Gastroesophageal sphincter (tissue), 4 donors: Measurements from ENCODE around the gene KIF26B. TPM values are rescaled to one million over a fixed set of nuclear protein-coding genes. Genes with fewer than 3 reads are reported as not detected.

Experiments used
- ATAC-seq: fragments of 150-250 bp; one replicate; pipeline ENCODE4 v1.9.1; 2016; ENCODE audit warnings: mild to moderate bottlenecking, moderate library complexity
- H3K27ac ChIP-seq, 4 donors: fragments of 200-600 bp; sonication (generic) in 3 of 4; 1 replicate in 3 of 4; 2 replicates in 1 of 4; pipeline ENCODE4 v1.5.1; 2016 to 2019
- H3K27me3 ChIP-seq: fragments of 200-600 bp; sonication (generic); one replicate; pipeline ENCODE4 v1.5.1; 2019
- H3K36me3 ChIP-seq, 2 donors: fragments of 200-600 bp; sonication (generic); one replicate each; pipeline ENCODE4 v1.5.1; 2019; ENCODE audit warnings: control low read depth in 1 of 2
- H3K4me1 ChIP-seq, 3 donors: fragments of 200-600 bp; sonication (generic); 1 replicate in 2 of 3; 2 replicates in 1 of 3; pipeline ENCODE4 v1.5.1; 2016 to 2019; ENCODE audit warnings: control low read depth in 2 of 3
- H3K4me3 ChIP-seq, 2 donors: fragments of 200-600 bp; sonication (generic); one replicate each; pipeline ENCODE4 v1.5.1; 2019; ENCODE audit warnings: mild to moderate bottlenecking in 1 of 2, moderate library complexity in 1 of 2
- H3K9me3 ChIP-seq, 3 donors: fragments of 200-600 bp; sonication (generic); one replicate each; pipeline ENCODE4 v1.5.1; 2017 to 2019; ENCODE audit warnings: control low read depth in 2 of 3
- EP300 ChIP-seq: sonication (generic); formaldehyde crosslinking; IDR thresholded peaks from one replicate; pipeline ENCODE4 v1.6.1; 2017; ENCODE audit warnings: antibody characterized with exemption, mild to moderate bottlenecking
- POLR2A ChIP-seq, 2 donors: fragments of 450-650 bp; IDR thresholded peaks; one replicate each; pipeline ENCODE4 v1.6.1; 2017; ENCODE audit warnings: antibody characterized with exemption in 2 of 2, mild to moderate bottlenecking in 2 of 2, moderate library complexity in 1 of 2
- POLR2AphosphoS5 ChIP-seq: sonication (generic); formaldehyde crosslinking; IDR thresholded peaks from one replicate; pipeline ENCODE4 v1.6.1; 2017; ENCODE audit warnings: antibody characterized with exemption
- WGBS, 2 donors: methylation state at CpG; one replicate each; pipeline ENCODE4 v1.1.5; 2018; ENCODE audit warnings: low coverage in 1 of 2; 5-methylcytosine and 5-hydroxymethylcytosine counted together
- total RNA-seq, 4 donors: library from RNA; depleted of rRNA; stranded (reverse); fragments of >200 nt; gene quantifications; one replicate each; pipeline ENCODE4 v1.1.0, GENCODE V29; 2016
- TF ChIP-seq, protein P1 (sequence below), 4 experiments: fragments of 200-600 bp in 2 of 4; fragments of 450-650 bp in 2 of 4; sonication (generic) in 1 of 4; IDR thresholded peaks; one replicate each; pipeline ENCODE4 v1.5.1; 2017 to 2019; ENCODE audit warnings: antibody characterized with exemption in 4 of 4, mild to moderate bottlenecking in 2 of 4, moderate library complexity in 2 of 4

KIF26B gene
- total RNA-seq, 4 donors from 2014 or later: 0.62 to 1.9 (median 0.97) TPM

DNA sequence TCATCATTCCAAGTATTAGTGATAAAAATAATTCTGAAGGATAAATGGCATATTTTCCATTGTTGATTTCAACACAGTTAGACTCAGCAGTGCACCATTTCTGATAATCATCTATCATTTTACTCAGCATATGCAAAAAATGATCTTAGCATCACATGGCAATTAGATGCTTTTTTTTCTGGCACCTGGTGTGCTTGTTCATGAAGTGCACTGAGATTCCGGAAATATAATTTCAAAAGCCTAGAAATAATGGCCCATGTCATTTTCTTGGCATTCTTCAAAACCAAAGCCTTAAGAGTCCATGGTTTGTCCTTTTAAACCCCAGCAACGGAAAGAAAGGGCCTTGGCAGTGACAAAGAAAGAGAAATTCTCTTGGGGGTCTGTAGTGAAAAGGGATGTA lies 278.8 kb downstream of the KIF26B start:
- H3K4me1 ChIP-seq: no peaks in the 10 kb centered on the region
- no peaks in the 10 kb centered on the region for H3K9me3 ChIP-seq
- no peak overlapping the region for H3K4me3 ChIP-seq
- WGBS, 2 donors: 15 to 33% methylated on average over 1 to 2 of the region's 2 CpGs
- H3K36me3 ChIP-seq: no peaks in the 10 kb centered on the region
- H3K27me3 ChIP-seq: peaks cover 8% of the 10 kb centered on the region
- peak; percentile 29 for TF ChIP-seq POLR2AphosphoS5
- TF ChIP-seq EP300: no peak
- H3K27ac ChIP-seq: no peak overlapping the region
- no peak for ATAC-seq

DNA sequence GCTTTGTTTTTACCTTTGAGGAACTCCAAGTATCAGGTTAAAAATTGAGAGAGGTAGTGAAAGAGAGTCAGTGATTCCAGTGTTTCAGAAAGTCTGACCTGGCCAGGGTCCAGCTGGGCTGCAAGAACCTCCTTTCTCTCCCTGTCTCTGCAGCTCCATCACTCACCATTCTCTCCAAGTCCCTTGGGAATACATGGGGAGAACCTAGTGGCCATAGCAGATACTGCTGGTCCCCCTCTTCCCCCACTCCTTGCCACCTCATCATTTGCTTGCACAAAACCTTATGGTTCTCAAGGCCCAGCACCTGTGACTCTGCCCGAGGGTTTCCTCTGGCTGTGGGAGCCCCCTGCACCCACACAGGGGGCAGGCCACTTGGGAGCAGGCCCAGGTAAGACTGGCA lies 279.5 kb downstream of the KIF26B start:
- no peak for ATAC-seq
- TF ChIP-seq, protein P1, sequence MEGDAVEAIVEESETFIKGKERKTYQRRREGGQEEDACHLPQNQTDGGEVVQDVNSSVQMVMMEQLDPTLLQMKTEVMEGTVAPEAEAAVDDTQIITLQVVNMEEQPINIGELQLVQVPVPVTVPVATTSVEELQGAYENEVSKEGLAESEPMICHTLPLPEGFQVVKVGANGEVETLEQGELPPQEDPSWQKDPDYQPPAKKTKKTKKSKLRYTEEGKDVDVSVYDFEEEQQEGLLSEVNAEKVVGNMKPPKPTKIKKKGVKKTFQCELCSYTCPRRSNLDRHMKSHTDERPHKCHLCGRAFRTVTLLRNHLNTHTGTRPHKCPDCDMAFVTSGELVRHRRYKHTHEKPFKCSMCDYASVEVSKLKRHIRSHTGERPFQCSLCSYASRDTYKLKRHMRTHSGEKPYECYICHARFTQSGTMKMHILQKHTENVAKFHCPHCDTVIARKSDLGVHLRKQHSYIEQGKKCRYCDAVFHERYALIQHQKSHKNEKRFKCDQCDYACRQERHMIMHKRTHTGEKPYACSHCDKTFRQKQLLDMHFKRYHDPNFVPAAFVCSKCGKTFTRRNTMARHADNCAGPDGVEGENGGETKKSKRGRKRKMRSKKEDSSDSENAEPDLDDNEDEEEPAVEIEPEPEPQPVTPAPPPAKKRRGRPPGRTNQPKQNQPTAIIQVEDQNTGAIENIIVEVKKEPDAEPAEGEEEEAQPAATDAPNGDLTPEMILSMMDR (IDR thresholded peaks at IDR 0.05): no peak
- no peak for TF ChIP-seq EP300
- TF ChIP-seq POLR2AphosphoS5: no peak
- TF ChIP-seq POLR2A (IDR thresholded peaks at IDR 0.05): no peak
- H3K4me1 ChIP-seq: no peaks in the 10 kb centered on the region
- H3K4me3 ChIP-seq: no peak overlapping the region
- H3K9me3 ChIP-seq: no peaks in the 10 kb centered on the region
- 100% methylated on average over 1 of the region's 1 CpG; no CpG with 5 or more reads in 1 of the 2 donors for WGBS, 2 donors
- H3K27ac ChIP-seq: no peak overlapping the region
- H3K36me3 ChIP-seq: no peaks in the 10 kb centered on the region
- peaks cover 8% of the 10 kb centered on the region for H3K27me3 ChIP-seq

DNA sequence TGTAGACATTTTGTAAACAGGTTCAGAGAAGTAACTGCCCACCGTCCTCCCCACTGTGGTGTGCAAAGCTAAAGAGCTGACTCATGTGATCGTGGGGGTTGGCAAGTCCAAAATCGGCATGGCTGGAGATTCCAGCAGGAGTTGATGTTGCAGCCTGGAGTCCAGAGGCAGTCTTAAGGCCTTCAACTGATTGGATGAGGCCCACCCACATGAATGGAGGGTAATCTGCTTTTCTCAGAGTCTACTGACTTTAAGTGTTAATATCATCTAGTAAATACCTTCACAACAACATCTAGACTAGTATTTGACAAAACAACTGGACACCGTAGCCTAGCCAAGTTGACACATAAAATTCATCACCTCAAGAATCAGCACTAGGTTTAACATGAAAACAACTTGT lies 281.6 kb downstream of the KIF26B start:
- no peaks in the 10 kb centered on the region for H3K36me3 ChIP-seq
- ATAC-seq: no peak
- WGBS, 2 donors: 95% methylated on average over 2 to 4 of the region's 4 CpGs

DNA sequence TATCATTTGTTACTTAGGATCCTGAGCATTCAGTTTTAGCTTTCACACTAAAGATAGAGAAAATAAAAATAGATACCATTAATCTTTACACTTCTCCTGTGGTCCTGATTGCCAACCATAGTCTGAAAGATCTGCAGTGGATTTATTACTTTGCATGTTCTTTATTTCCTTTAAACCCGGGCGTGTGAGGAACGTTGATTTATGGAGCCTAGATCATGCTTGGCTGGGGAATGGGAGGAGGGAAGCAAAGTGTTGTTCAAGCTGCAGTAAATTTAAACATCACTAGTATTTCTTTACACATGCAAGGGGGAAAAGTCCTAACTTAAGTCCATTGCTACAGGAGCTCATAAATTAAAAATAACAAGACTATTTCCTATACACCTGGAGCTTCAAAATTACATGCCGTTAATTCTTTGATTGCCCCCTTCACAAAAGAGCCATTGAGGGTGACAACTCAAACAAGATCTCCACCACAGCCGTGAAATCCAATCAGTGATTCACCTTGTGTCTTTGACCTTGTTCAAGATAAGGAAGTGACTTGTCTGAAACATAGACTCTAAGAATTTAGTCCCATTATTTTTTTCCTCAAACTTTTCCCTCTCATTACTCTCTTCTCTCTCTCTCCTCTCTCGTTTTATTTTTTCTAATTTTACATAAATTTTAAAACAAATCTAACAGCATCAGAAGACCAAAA lies 282.7 kb downstream of the KIF26B start:
- TF ChIP-seq POLR2A (IDR thresholded peaks at IDR 0.05) (no peak), POLR2AphosphoS5 (no peak), EP300 (no peak)
- TF ChIP-seq, protein P1 (IDR thresholded peaks at IDR 0.05): no peak
- Histone ChIP-seq H3K27me3 (peaks cover 8% of the 10 kb centered on the region), H3K4me3 (no peak overlapping the region), H3K9me3 (no peaks in the 10 kb centered on the region), H3K36me3 (no peaks in the 10 kb centered on the region), H3K4me1 (no peaks in the 10 kb centered on the region), H3K27ac (no peak overlapping the region)
- no peak for ATAC-seq
- WGBS, 2 donors: 50 to 60% methylated on average over 5 to 6 of the region's 6 CpGs

More for the DNA sequence above, 281.6 kb downstream of the KIF26B start:
- H3K27me3 ChIP-seq: peaks cover 8% of the 10 kb centered on the region
- H3K27ac ChIP-seq: no peak overlapping the region
- H3K4me1 ChIP-seq: no peaks in the 10 kb centered on the region
- no peaks in the 10 kb centered on the region for H3K9me3 ChIP-seq
- H3K4me3 ChIP-seq: no peak overlapping the region
- no peak for TF ChIP-seq POLR2A (IDR thresholded peaks at IDR 0.05)
- no peak for TF ChIP-seq POLR2AphosphoS5
- TF ChIP-seq, protein P1 (IDR thresholded peaks at IDR 0.05): no peak

DNA sequence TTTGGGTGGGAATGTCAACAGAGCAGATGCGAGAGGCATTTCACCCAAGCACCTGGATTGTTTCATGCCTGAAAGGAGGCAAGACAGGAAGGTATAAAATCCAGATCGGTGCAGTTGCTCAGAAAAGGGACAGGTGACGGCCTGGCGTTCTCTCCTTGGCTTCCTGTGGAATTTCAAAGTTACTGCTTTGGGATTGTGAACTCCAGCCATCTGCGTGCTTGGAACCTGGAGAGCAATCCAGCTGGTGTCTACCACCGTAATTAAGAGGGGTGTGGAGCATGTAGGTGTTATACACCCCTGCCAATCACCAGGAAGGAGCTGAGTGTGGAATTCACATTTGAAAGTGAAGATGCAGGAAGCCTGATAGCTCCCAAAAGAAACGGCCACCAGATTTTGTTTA lies 286.1 kb downstream of the KIF26B start:
- Histone ChIP-seq H3K36me3 (no peaks in the 10 kb centered on the region), H3K9me3 (no peaks in the 10 kb centered on the region), H3K4me1 (no peaks in the 10 kb centered on the region), H3K4me3 (no peak overlapping the region), H3K27me3 (peaks cover 8% of the 10 kb centered on the region), H3K27ac (no peak overlapping the region)
- TF ChIP-seq EP300 (no peak), POLR2AphosphoS5 (no peak), POLR2A (IDR thresholded peaks at IDR 0.05) (no peak)
- TF ChIP-seq, protein P1 (IDR thresholded peaks at IDR 0.05): no peak
- ATAC-seq: no peak
- 48% methylated on average over 5 of the region's 7 CpGs for WGBS, 2 donors
